HG03571 (cell line): ENCODE measurements around the gene ELOVL6.
"Not testable (repeated sequence)": the region's sequence is repeated elsewhere in the genome, so short reads cannot be mapped to it uniquely, and the experiment has no call there.

Experiments
- ATAC-seq: cut with Tn5 transposase; IDR thresholded peaks from one replicate; pipeline ENCODE4 v1.9.1; 2021; ENCODE audit not compliant: unreplicated experiment

Gene ELOVL6

GRCh38 chr4:110039164-110039563 lies 159.3 kb downstream of the ELOVL6 start:
- ATAC-seq, result not testable (repeated sequence)

GRCh38 chr4:110034026-110034393 lies 164.4 kb downstream of the ELOVL6 start:
- ATAC-seq, result peak; percentile 92

GRCh38 chr4:110033355-110034025 lies 164.9 kb downstream of the ELOVL6 start:
- ATAC-seq, result peak; percentile 7

- no peak for ATAC-seq
Measured at GRCh38 chr4:110032603-110033002, 165.8 kb downstream of the ELOVL6 start.

- ATAC-seq, result no peak
Measured at GRCh38 chr4:110025718-110026117, 172.7 kb downstream of the ELOVL6 start.

- ATAC-seq, result no peak
Measured at GRCh38 chr4:110025056-110025455, 173.4 kb downstream of the ELOVL6 start.

GRCh38 chr4:110022457-110022856 lies 176.0 kb downstream of the ELOVL6 start:
- ATAC-seq, result no peak

GRCh38 chr4:110020646-110021443 lies 177.6 kb downstream of the ELOVL6 start:
- ATAC-seq, result no peak

GRCh38 chr4:110020139-110020538 lies 178.3 kb downstream of the ELOVL6 start:
- ATAC-seq, result no peak

GRCh38 chr4:110019153-110019552 lies 179.3 kb downstream of the ELOVL6 start:
- no peak for ATAC-seq

- ATAC-seq, result no peak
Measured at GRCh38 chr4:110014233-110014632, 184.2 kb downstream of the ELOVL6 start.

- no peak for ATAC-seq
Measured at GRCh38 chr4:110012917-110013316, 185.5 kb downstream of the ELOVL6 start.

- no peak for ATAC-seq
Measured at GRCh38 chr4:110010797-110011196, 187.6 kb downstream of the ELOVL6 start.

- no peak for ATAC-seq
Measured at GRCh38 chr4:110009550-110009949, 188.9 kb downstream of the ELOVL6 start.

- ATAC-seq, result no peak
Measured at GRCh38 chr4:110008540-110008939, 189.9 kb downstream of the ELOVL6 start.

- no peak for ATAC-seq
Measured at GRCh38 chr4:110007217-110007616, 191.2 kb downstream of the ELOVL6 start.

GRCh38 chr4:110005461-110006056 lies 192.9 kb downstream of the ELOVL6 start:
- peak; percentile 69 for ATAC-seq

- ATAC-seq, result no peak
Measured at GRCh38 chr4:110004556-110004955, 193.9 kb downstream of the ELOVL6 start.

- ATAC-seq, result no peak
Measured at GRCh38 chr4:110003401-110004187, 194.8 kb downstream of the ELOVL6 start.

GRCh38 chr4:110002326-110002725 lies 196.1 kb downstream of the ELOVL6 start:
- ATAC-seq, result no peak

- no peak for ATAC-seq
Measured at GRCh38 chr4:109999585-109999912, 198.9 kb downstream of the ELOVL6 start.
